Activated naive CD4-positive, alpha-beta T cell treated with anti-CD3 and anti-CD28 coated beads, Interleukin-2, amount 50 U/mL, for 16 hours (primary cell): ENCODE measurements around the gene MORC3.
"Not testable (repeated sequence)": the region's sequence is repeated elsewhere in the genome, so short reads cannot be mapped to it uniquely, and the experiment has no call there.

ENCODE experiments used
- DNase-seq: peaks from one replicate; pipeline ENCODE4 v3.0.0-alpha.2; 2020

The MORC3 gene

DNA sequence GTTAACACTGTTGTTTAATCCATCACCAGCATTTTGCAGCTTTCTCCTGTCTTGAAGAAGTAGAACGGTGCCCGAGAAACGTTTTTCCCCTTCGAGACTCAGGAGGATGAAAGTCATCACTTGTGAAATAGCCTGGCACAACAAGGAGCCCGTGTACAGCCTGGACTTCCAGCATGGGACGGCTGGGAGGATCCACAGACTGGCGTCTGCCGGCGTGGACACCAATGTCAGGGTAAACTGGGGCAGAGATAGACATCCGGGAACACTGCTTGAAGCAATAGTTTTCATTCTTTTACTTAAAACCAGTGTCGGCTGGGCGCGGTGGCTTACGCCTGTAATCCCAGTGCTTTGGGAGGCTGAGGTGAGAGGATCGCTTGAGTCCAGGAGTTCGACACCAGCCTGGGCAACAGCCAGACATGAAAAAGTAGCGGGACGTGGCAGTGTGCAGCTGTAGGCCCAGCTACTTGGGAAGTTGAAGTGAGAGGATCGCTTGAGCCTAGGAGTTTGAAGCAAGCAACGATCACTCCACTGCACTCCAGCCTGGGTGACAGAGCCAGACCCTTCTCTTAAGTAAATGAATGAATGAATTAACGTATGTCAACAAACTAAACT is 66.1 kb downstream of the MORC3 start:
- DNase-seq = no peak

DNA sequence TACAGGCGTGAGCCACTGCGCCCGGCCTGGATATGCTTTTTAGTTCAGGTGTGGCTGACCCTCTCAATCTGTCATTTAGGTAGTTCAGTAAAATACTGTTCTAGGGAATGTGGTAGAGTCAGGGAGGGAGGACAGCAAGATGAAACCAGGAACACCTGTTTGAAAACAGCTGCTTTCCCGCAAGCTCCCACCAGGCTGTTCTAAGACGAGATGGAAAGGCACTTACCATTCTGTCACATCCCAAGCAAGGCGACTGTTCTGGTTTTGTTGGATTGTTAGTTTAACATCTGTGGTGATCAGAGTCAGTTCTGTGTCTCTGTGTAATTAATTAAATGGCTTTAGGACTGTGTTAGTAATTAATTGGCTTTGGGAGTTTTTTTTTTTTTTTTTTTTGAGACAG is 68.1 kb downstream of the MORC3 start:
- no peak for DNase-seq

DNA sequence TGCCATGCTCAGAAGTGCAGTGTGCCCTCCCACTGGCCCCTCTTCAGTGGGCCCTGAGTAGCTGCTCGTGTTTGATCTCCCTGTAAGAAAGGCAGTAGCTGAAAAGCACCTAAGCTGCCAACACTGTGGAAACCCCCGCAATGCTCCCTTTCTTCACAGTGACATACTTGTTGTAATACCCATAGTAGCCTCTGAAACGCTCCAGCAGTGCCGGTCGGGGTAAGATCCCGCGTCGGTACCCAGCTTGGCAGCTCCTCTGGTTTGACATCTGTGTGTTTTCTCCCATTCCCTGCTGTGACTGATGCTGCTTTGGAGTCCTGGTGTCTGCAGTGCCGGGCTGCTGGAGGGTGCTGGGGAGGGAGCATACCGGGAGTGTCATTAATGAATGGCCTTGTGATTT is 68.8 kb downstream of the MORC3 start:
- DNase-seq = no peak

DNA sequence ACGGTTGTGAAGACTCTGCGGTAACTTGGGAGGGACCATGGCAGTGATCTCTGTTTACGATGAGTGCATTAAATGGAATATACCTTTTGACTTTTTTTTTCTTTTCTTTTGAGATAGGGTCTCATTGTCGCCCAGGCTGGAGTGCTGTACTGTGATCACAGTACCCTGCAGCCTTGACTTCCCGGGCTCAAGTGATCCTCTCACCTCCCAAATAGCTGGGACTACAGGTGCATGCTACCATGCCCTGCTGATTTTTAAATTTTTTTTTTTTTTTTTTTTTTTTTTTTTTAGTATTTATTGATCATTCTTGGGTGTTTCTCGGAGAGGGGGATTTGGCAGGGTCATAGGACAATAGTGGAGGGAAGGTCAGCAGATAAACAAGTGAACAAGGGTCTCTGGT is 71.7 kb downstream of the MORC3 start:
- not testable (repeated sequence) for DNase-seq

DNA sequence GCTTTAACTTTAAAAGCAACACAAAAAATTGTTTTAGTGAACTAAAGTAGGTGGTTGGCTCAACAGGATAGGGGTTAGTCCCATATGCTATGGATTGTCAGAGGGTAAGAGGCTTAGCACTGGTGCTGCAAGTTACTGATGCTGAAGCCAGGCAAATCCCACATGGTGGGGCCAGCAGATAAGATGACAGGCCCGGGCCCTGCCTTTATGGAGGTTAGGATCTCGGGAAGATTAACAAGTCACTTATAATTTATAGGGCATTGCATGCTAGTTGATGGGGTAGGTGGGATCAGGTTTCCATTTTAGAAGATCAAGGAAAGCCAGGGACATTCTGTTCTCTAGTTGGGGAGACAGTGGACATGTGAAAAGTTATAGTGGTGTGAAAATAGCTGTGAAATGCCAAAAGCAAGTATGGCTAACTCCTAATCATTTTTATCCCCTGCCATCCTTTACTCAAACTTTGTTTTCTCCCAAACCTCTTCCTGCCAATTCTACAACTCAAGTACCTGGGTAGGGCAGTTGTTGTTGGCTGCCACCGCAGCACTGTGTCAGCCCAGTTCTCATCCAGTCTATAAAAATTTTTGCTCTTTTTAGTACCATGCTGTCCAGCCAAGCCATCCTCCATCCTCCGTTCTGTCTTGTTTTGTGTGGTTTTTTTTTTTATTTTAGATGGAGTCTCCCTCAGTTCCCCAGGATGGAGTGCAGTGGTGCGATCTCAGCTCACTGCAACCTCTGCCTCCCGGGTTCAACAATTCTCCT is 75.5 kb downstream of the MORC3 start:
- DNase-seq = no peak

DNA sequence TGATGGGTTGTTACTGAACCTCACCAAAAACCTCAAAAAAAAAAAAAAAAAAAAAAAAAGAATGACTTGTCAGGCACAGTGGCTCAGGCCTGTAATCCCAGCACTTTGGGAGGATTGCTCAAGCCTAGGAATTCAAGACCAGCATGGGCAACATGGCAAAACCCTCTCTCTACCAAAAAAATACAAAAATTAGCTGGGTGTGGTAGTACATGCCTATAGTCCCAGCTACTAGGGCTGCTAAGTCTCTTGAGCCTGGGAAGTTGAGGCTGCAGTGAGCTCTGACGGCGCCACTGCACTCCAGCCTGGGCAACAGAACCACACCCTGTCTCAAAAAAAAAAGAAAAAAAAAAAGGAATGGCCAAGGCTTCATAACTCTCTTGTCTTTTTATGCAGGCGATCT is 76.3 kb downstream of the MORC3 start:
- no peak for DNase-seq

DNA sequence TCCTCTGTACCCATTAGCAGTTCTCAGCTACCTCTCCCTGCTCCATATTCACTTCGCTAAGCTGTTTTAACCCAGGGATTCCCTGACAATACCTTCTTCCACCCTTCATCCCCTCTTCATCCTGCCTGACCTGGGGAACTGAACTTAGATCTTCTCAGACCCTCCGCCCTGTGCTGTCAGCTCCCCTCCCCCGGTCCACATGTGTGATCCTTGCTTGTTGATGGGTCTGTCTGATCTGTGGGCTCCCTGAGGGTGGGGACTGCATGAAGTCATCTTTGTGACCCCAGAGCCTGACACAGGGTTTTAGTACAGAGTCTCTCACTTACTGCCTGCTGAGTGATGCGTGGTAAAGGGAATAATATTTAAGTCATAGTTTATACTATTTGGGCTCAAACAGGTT is 77.0 kb downstream of the MORC3 start:
- DNase-seq = no peak

DNA sequence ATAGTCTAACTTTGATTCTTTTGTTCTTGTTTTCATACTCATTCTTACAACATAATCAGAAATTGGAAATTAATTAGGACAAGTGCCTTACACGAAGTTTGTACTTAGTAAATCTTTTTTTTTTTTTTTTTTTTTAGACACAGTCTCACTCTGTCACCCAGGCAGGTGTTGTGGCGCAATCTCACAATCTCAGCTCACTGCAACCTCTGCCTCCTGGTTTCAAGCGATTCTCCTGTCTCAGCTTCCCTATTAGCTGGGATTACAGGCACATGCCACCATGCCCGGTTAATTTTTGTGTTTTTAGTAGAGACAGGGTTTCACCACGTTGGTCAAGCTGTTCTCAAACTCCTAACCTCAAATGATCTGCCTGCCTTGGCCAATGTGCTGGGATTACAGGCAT is 77.6 kb downstream of the MORC3 start:
- no peak for DNase-seq

DNA sequence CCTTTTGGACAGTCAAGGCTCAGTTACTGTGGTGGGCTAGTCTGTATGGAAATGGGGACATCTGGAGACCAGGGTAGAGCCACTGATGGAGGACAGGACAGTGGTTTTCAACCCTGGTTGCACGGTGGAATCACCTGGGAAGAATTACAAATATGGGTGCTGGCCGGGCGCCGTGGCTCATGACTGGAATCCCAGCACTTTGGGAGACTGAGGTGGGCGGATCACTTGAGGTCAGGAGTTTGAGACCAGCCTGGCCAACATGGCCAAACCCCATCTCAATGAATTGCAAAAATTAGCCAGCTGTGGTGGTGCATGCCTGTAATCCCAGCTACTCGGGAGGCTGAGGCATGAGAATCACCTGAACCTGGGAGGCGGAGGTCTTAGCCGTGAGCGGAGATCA is 79.7 kb downstream of the MORC3 start:
- DNase-seq = not testable (repeated sequence)

DNA sequence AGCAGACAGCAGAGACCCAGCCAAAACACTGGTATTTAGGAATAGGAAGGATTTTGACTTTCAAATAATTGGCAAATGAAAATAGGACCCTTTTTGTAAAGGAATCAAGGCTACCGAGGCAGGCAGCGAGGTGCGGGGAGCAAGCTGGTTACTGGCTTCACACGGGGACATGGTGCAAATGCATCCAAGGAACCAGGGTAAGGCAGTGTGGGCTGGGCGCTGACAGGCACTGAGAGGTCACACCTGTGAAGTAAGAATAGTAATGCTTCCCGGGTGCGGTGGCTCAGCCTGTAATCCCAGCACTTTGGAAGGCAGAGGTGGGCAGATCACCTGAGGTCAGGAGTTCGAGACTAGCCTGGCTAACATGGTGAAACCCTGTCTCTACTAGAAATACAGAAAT is 80.7 kb downstream of the MORC3 start:
- no peak for DNase-seq

DNA sequence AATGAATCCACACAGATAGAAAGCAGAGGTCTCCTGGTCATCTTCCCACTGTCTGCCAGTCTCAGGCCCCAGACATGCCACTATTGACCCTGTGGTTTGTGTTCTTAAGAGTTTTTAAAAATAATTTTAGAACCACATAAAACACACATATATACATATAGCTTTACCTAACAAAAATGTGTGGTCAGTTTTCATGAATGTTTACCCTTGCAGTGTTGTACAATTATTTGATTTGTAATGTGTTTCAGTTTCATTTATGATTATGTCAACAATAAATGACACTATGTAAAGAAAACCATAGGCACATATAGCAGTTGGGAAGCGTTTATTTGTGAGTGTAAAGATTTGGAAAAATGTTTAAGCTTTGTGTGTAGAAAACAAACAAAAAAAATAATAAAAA is 82.3 kb downstream of the MORC3 start:
- no peak for DNase-seq

DNA sequence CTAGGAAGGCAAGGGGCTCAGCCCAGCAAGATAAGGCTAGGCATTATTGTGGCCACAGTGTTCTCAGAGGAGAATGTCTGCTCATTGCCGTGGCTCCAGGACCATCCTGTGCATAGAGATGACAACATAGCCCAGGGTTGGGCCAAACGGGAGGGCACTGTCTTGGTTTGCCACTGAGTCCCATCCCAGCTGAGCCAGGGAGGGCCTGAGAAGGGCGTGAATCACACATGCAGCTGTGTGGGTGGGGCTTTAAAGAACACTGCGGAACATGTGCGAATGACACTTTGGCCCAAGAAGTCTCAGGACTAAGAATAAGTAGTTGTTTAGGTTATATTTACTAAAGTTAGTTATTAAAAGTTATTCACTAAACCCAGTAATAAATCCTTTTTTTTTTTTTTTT is 83.7 kb downstream of the MORC3 start:
- no peak for DNase-seq

DNA sequence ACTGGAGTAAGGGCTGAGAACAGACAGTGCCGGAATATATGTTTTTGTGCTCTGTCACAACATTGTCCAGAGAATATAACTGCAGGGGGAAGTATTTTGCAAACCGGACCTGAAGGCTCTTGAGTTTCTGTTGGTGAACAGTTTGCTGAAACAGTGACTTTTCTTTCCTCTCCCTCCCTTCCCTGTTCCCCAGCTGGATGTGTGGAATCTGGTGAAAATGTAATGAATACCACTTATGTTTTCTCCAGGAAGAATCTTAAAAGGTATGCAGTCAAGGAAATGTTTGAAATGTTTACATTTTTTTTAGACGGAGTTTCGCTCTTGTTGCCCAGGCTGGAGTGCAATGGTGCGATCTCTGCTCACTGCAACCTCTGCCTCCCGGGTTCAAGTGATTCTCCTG is 88.6 kb downstream of the MORC3 start:
- no peak for DNase-seq

DNA sequence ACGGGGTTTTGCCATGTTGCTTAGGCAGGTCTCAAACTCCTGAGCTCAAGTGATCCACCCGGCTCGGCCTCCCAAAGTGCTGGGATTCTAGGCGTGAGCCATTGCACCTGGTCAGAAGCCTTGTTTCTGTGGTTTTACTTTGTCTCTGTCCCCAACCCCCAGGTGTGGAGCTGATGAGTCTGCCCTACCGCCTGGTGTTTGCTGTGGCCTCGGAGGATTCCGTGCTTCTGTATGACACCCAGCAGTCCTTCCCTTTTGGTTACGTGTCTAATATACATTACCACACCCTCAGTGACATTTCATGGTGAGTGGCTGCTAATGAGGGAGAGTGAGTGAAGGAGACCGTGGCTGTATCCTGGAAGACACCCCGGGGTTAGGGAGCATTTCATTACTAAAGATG is 91.3 kb downstream of the MORC3 start:
- DNase-seq = no peak

DNA sequence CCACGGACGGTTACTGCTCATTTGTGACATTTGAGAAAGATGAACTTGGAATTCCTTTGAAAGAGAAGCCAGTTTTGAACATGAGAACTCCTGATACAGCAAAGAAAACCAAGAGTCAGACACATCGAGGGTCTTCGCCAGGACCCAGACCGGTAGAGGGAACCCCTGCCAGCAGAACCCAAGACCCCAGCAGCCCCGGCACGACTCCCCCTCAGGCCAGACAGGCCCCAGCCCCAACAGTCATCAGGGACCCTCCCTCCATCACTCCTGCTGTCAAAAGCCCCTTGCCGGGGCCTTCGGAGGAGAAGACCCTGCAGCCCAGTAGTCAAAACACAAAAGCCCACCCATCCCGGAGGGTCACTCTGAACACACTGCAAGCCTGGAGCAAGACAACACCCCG is 92.9 kb downstream of the MORC3 start:
- DNase-seq = no peak

DNA sequence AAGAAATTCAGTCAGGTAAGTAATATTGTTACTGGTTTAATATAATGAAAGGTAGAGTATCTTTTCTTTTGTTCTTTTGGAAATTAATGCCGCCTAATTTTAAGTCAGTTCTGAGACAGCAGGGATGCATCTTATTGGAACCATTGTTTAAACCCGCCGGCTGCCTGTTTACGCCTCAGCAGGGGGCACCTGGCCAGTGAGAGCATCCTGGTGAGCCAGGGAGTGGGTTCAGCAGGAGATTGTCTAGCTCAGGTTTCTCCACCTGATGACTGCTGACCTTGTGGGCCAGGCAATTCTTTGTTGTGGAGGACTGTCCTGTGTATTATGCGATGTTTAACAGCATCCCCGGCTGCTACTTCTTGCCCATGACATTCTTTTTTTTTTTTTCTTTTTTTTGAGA is 95.4 kb downstream of the MORC3 start:
- no peak for DNase-seq

DNA sequence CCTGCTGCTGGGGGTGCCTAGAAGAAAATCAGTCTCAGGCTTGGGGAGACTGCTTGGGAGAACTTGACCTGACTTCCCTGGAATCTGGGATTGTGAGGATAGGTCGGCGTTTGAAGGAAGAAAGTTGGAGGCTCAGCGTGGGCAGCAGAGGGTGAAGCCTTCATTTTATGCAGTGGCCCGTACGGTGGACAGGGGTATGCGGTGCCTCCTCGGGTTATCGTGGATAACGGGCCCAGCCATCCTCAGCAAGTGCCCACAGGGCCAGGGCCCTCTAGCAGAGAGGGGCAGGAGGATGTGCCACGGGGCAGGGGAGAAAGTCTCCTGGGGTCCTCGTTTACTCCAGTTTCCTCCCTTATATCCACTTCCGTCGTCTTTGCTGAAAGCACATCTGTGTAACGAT is 99.2 kb downstream of the MORC3 start:
- DNase-seq = no peak

DNA sequence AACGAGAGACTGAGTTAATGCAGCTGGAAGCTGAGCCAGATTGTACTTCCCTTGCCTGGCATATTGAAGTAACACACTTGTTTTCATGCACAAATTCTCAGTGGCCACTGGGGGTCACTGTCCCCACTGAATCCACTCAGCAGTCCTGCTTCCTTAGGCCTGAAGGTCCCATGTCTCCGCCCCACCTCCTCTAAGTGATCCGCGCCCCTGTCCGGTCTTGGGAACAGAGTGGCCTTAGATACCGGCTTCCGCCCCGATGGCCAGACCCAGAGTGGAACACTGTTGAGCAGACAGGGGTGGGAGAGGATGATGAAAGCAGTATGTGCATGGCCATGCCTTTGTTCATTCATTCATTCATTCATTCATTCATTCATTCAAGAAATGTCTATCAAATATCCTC is 100.0 kb downstream of the MORC3 start:
- peak; percentile 29 for DNase-seq

DNA sequence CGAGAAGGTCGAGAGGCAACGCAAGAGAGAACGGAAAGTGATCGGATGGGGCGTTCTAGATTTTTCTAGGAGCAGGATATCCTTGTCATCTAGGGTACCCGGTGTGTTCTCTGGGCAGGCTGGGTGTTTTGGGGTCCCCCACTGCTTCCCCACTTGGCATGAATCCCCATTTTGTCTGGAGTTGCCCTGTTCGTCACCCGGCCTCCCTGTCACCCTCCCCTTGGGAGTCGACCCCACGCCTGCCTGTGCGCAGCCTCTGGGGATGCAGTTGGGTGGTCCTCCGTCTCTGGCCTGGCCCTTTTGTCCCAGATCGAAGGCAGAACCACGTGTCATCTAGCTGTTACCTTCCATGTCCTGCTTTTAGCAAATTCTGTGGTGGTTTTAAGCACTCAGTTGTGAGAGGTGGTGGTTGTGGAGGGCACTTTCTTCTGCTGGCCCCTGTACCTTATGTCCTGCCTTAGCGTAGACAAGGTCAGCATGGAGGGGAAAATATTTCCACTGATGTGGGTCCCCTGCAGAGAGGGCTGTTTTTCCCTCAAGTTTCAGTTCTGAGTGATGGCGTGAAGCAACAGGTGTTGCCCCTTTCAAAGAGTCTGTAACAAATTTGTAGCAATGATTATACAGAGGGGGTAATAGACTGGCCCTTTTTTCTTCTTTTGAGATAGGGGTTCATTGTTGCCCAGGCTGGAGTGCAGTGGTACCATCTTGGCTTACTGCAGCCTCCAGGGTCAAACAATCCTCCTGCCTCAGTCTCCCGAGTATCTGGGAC is 100.8 kb downstream of the MORC3 start:
- DNase-seq = no peak

DNA sequence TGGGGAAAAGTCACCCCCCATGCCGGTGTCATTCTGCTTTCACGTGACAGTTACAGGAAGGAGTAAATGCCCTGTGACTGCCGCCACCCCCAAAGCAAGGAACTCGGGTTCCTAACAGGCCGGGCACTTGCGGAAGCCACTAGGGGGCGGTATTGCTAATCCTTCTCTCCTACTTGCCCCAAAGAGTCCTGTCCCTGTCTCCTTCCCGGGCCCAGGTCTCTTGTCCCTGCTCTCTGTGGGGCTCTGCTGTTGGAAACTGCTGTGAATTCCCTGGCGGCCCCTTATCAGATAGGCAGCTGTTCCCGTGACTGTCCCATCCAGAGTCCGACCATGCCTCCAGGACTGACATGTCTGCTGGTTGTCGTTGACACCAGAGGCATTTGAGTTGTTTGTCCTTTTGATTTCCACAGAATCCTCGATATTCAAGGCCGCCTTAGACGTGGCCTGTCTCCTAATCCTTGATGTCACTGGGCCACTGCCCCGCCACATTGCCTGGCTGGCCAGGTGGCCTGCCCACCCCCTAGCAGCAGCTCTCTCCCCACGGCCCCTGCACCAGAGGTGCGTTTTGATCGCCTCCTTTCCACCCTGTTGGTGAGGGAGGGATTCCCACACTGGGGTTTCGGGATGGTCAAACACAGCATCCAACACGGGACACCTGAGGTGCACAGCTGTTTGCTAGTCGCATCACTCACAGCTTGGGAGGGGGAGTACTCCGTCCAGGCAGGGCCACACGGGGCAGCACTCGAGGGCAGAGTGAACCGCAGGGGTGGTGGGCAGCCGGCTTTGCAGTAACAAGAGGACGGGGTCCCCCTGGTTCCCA is 102.5 kb downstream of the MORC3 start:
- DNase-seq = no peak

DNA sequence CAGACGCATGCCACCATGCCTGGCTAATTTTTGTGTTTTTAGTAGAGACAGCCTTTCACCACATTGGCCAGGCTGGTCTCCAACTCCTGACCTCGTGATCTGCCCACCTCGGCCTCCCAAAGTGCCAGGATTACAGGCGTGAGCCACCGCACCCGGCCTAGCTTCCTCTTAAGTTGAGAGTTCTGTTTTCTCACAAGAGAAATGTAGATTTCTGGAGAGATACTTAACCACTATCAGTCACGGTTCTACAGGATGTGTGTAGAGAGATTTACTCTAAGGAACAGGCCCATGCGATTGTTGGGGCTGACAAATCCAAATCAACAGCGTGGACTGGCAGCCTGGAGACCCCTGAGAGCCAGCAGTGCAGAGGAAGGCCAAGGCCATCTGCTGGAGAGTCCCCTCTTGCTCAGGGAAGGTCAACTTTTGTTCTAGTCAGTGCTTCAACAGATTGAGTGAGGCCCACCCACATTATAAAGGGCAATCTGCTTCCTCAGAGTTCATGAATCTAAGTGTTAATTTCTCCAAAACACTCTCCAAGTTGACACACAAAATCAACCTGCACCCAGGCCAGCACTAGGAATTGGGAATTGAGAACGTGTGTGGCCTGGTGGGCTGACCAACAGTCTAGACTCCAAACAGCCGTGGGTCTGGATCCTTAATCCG is 103.9 kb downstream of the MORC3 start:
- DNase-seq = no peak

DNA sequence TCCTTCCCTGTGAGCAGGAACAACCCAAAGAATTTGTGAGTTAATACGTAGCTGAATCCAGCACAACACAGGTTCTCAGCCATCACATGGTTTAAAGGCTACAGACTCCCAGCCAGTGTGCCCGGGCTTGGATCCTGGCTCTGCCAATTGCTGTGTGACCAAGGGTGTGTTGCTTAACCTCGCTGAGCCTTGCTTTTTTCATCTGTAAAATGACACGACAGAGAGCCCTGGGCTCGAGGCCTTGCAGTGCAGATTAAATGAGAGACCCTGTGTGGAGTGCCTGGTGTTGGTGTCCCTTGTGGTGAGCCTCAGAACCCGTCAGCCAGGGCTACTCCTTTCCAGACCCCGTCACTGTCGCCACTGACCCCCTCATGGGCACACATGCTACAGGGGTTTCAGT is 104.6 kb downstream of the MORC3 start:
- DNase-seq = no peak

DNA sequence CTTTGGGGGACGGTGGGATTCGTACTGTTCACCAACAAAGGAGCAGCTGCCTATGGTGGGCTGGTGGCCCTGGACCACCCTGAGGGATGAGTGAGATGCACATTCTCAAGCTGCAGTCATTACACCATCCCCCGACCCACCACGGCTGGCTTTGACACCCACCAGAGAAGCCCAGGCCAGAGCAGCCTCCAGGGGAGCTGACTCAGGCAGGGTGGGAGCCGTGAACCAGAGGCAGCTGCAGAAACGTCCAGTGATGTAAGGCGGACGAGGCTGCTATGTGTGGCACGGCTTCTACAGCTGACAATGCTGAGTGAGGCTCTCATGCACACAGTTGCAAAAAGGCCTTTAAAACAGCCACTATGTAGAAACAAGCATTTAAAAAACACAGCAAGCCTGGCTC is 105.3 kb downstream of the MORC3 start:
- DNase-seq = no peak
